DND-41 (cell line): Measurements from ENCODE around the gene STON2.
"Not testable (repeated sequence)": the region's sequence is repeated elsewhere in the genome, so short reads cannot be mapped to it uniquely, and the experiment has no call there.

Experiments used
- ATAC-seq: fragments of 200-7000 bp; cut with Tn5 transposase; 3 replicates; pipeline ENCODE4 v1.9.1; 2021; ENCODE audit warnings: low read depth; ENCODE audit not compliant: insufficient read depth
- DNase-seq: peaks from one replicate; pipeline ENCODE4 v3.0.0-alpha.2; 2020
- H2AFZ ChIP-seq: 2 replicates; pipeline ENCODE4 v1.6.0; 2012; ENCODE audit warnings: low read depth, low read length
- H3K27ac ChIP-seq: 2 replicates; pipeline ENCODE4 v1.5.1; 2012; ENCODE audit warnings: low read length, inconsistent platforms
- H3K27me3 ChIP-seq: fragments of 200-600 bp; sonication (generic); 2 replicates; pipeline ENCODE4 v1.6.0; 2012; ENCODE audit warnings: low read length, mild to moderate bottlenecking, inconsistent platforms; ENCODE audit not compliant: insufficient read depth, poor library complexity
- H3K36me3 ChIP-seq: 2 replicates; pipeline ENCODE4 v1.5.1; 2012; ENCODE audit warnings: low read length, inconsistent platforms; ENCODE audit not compliant: insufficient read depth
- H3K4me1 ChIP-seq: 2 replicates; pipeline ENCODE4 v1.5.1; 2012; ENCODE audit warnings: mild to moderate bottlenecking, low read length; ENCODE audit not compliant: insufficient read depth
- H3K4me2 ChIP-seq: 2 replicates; pipeline ENCODE4 v1.6.0; 2012; ENCODE audit warnings: mild to moderate bottlenecking, moderate library complexity, low read length, inconsistent platforms; ENCODE audit not compliant: insufficient read depth
- H3K4me3 ChIP-seq, 2 experiments: fragments of 200-600 bp in 1 of 2; shearing (Covaris generic) in 1 of 2; 2 replicates each; pipeline ENCODE4 v1.5.1; 2012 to 2016; ENCODE audit warnings: inconsistent platforms in 2 of 2, low read length in 2 of 2, mild to moderate bottlenecking in 2 of 2, low read depth in 1 of 2, moderate library complexity in 1 of 2
- H3K79me2 ChIP-seq: 2 replicates; pipeline ENCODE4 v1.6.0; 2012; ENCODE audit warnings: low read length, inconsistent platforms; ENCODE audit not compliant: insufficient read depth
- H3K9ac ChIP-seq: 2 replicates; pipeline ENCODE4 v1.6.0; 2012; ENCODE audit warnings: low read depth, mild to moderate bottlenecking, inconsistent platforms, low read length, moderate library complexity
- H3K9me3 ChIP-seq: 2 replicates; pipeline ENCODE4 v1.5.1; 2012; ENCODE audit warnings: low read length, moderate library complexity, mild to moderate bottlenecking, inconsistent platforms; ENCODE audit not compliant: insufficient read depth, severe bottlenecking
- H4K20me1 ChIP-seq: 2 replicates; pipeline ENCODE4 v1.6.0; 2012; ENCODE audit warnings: low read length; ENCODE audit not compliant: insufficient read depth
- EZH2 ChIP-seq: IDR thresholded peaks from 3 replicates; pipeline ENCODE4 v1.6.1; 2012; ENCODE audit warnings: borderline replicate concordance, low read depth, mild to moderate bottlenecking, moderate library complexity, low read length, inconsistent platforms; ENCODE audit not compliant: severe bottlenecking
- TF ChIP-seq, protein P1 (sequence below): IDR thresholded peaks from 2 replicates; pipeline ENCODE4 v1.5.1; 2012; ENCODE audit warnings: borderline replicate concordance, low read length, moderate library complexity, mild to moderate bottlenecking; ENCODE audit not compliant: poor library complexity, severe bottlenecking; ENCODE audit errors: extremely low read depth

Gene STON2

DNA sequence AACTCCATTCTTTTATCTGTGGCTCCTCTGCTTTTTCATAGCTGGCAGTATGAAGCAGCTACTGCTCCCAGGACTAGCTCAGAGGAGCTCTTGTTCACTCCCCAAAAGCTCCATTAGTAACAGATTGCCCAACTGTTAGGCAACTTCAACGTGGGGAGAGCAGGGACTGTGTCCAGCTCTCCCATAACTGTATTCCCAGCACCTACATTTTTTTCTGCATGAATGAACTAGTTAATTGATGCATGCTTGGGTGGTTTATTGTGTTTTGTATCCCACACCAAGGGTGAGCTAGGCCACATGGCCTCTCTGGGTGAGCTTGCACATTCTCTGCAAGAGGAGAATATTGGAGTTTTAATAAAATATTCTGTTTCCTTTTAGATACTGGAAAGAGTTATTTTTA is 15.2 kb downstream of the STON2 start:
- Histone ChIP-seq H3K4me2 (no peak overlapping the region), H3K4me1 (no peaks in the 10 kb centered on the region), H3K27ac (no peak overlapping the region), H3K36me3 (no peaks in the 10 kb centered on the region), H3K4me3 (no peak overlapping the region), H2AFZ (no peak overlapping the region), H3K9ac (no peak overlapping the region), H3K27me3 (no peaks in the 10 kb centered on the region), H3K9me3 (no peaks in the 10 kb centered on the region), H4K20me1 (no peaks in the 10 kb centered on the region), H3K79me2 (no peaks in the 10 kb centered on the region)
- TF ChIP-seq, protein P1, sequence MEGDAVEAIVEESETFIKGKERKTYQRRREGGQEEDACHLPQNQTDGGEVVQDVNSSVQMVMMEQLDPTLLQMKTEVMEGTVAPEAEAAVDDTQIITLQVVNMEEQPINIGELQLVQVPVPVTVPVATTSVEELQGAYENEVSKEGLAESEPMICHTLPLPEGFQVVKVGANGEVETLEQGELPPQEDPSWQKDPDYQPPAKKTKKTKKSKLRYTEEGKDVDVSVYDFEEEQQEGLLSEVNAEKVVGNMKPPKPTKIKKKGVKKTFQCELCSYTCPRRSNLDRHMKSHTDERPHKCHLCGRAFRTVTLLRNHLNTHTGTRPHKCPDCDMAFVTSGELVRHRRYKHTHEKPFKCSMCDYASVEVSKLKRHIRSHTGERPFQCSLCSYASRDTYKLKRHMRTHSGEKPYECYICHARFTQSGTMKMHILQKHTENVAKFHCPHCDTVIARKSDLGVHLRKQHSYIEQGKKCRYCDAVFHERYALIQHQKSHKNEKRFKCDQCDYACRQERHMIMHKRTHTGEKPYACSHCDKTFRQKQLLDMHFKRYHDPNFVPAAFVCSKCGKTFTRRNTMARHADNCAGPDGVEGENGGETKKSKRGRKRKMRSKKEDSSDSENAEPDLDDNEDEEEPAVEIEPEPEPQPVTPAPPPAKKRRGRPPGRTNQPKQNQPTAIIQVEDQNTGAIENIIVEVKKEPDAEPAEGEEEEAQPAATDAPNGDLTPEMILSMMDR: no peak
- TF ChIP-seq EZH2: no peak
- no peak for ATAC-seq
- DNase-seq: no peak

DNA sequence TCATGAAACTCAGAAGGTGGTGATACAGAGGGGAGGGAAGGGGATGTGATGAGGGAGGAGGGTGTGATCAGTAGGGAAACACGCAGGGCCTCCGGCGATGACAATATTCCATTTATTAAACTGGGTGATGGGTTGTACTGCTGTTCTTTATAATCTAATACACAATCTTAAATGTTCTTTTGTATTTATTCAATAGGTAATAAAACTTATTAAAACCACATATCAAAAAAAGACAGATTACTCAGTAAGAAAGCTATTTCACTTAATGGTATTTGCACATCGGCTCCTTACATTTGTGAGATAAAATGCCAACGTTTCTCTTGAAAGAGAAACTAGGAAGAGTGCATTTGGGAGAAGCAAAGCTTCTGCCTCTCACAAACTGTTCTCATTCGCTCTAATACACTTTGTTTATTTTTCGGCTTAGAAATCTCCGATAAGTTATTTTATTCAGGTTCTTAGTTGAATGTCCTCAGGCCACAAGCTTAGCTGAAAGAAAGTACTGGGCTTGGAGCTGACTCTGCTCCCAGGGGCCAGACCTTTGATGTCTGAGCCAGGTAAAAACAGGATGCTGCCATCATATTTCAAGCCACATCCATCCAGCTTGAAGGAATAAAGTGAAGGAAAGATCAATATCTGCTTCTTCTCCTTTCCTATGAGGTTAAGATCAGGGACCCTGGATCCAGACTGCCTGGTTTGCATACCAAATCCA is 17.5 kb downstream of the STON2 start:
- Histone ChIP-seq H3K4me3 (no peak overlapping the region), H3K9me3 (no peaks in the 10 kb centered on the region), H3K4me1 (no peaks in the 10 kb centered on the region), H3K4me2 (no peak overlapping the region), H3K27ac (no peak overlapping the region), H3K27me3 (no peaks in the 10 kb centered on the region), H3K36me3 (no peaks in the 10 kb centered on the region), H3K9ac (no peak overlapping the region), H4K20me1 (no peaks in the 10 kb centered on the region), H2AFZ (no peak overlapping the region), H3K79me2 (no peaks in the 10 kb centered on the region)
- no peak for TF ChIP-seq EZH2
- TF ChIP-seq, protein P1: no peak
- no peak for DNase-seq
- ATAC-seq: no peak

DNA sequence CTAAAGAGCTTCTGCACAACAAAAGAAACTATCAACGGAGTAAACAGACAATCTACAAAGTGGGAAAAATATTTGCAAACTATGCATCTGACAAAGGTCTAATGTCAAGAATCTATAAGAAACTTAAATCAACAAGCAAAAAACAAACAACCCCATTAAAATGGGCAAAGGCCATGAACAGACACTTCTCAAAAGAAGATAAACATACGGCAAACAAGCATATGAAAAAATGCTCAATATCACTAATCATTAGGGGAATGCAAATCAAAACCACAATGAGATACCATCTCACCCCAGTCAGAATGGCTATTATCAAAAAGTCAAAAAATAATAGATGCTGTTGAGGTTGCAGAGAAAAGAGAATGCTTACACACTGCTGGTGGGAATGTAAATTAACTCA is 20.1 kb downstream of the STON2 start:
- not testable (repeated sequence) for H3K79me2 ChIP-seq, ATAC-seq, H3K4me1 ChIP-seq, H3K27me3 ChIP-seq, H4K20me1 ChIP-seq, H2AFZ ChIP-seq, DNase-seq, H3K9me3 ChIP-seq, H3K9ac ChIP-seq, H3K36me3 ChIP-seq, H3K27ac ChIP-seq, H3K4me3 ChIP-seq, H3K4me2 ChIP-seq

DNA sequence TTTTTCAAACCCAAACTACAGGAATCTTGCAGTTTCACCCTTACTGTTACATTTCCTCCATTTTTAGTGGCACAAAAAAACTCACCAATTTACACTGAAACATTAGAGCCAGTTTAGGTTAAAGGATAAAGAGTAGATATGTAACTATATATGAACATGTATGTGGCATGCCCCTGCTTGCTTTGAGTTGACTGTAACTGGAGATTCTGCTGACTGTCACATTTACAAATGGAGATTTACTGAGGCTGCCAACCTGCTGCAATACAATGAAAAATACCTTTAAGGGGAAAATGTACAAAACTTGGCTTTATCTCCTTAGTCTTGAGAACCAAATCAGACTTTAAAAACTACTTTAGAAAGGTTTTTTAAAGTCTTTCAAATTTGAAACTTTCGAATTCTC is 28.3 kb downstream of the STON2 start:
- Histone ChIP-seq H4K20me1 (no peaks in the 10 kb centered on the region), H3K9me3 (no peaks in the 10 kb centered on the region), H2AFZ (no peak overlapping the region), H3K4me1 (no peaks in the 10 kb centered on the region), H3K9ac (no peak overlapping the region), H3K79me2 (no peaks in the 10 kb centered on the region), H3K4me2 (no peak overlapping the region), H3K4me3 (no peak overlapping the region), H3K36me3 (no peaks in the 10 kb centered on the region), H3K27ac (no peak overlapping the region), H3K27me3 (no peaks in the 10 kb centered on the region)
- DNase-seq (no peak), ATAC-seq (no peak)
- TF ChIP-seq, protein P1: no peak
- no peak for TF ChIP-seq EZH2
